ENCODE results near the gene UBASH3A. TPM values are rescaled to one million over a fixed set of nuclear protein-coding genes. Genes with fewer than 3 reads are reported as not detected.

Gene UBASH3A
- total RNA-seq, 1 donor from 2014 or later = not detected

- H3K4me3 Mint-ChIP-seq = no peak overlapping the region
- H3K4me1 Mint-ChIP-seq (ENCODE audit: unreplicated experiment) = peaks cover 30% of the 10 kb centered on the region
- peaks cover 9% of the 10 kb centered on the region for H3K27me3 Mint-ChIP-seq
- no peak overlapping the region for H3K27ac Mint-ChIP-seq
- H3K9me3 Mint-ChIP-seq = no peaks in the 10 kb centered on the region
- no peak for TF ChIP-seq CTCF (conservative IDR thresholded peaks at IDR 0.05)
- no peak for DNase-seq (ENCODE audit: extremely low spot score, unreplicated experiment)
- no peaks in the 10 kb centered on the region for H3K36me3 Mint-ChIP-seq
Observed at GRCh38 chr21:42452401-42453223, 48.9 kb downstream of the UBASH3A start.

GRCh38 chr21:42453224-42453985 lies 49.7 kb downstream of the UBASH3A start:
- H3K36me3 Mint-ChIP-seq = no peaks in the 10 kb centered on the region
- H3K4me3 Mint-ChIP-seq = no peak overlapping the region
- DNase-seq (ENCODE audit: extremely low spot score, unreplicated experiment) = no peak
- H3K27ac Mint-ChIP-seq = no peak overlapping the region
- no peaks in the 10 kb centered on the region for H3K9me3 Mint-ChIP-seq
- TF ChIP-seq CTCF (conservative IDR thresholded peaks at IDR 0.05) = no peak
- peaks cover 3% of the 10 kb centered on the region for H3K27me3 Mint-ChIP-seq
- peaks cover 30% of the 10 kb centered on the region for H3K4me1 Mint-ChIP-seq (ENCODE audit: unreplicated experiment)

GRCh38 chr21:42453986-42454570 lies 50.4 kb downstream of the UBASH3A start:
- Mint-ChIP-seq H3K27ac (no peak overlapping the region), H3K9me3 (no peaks in the 10 kb centered on the region), H3K4me1 (ENCODE audit: unreplicated experiment) (peaks cover 30% of the 10 kb centered on the region), H3K27me3 (peaks cover 3% of the 10 kb centered on the region), H3K4me3 (no peak overlapping the region), H3K36me3 (no peaks in the 10 kb centered on the region)
- no peak for TF ChIP-seq CTCF (conservative IDR thresholded peaks at IDR 0.05)
- no peak for DNase-seq (ENCODE audit: extremely low spot score, unreplicated experiment)

DNA sequence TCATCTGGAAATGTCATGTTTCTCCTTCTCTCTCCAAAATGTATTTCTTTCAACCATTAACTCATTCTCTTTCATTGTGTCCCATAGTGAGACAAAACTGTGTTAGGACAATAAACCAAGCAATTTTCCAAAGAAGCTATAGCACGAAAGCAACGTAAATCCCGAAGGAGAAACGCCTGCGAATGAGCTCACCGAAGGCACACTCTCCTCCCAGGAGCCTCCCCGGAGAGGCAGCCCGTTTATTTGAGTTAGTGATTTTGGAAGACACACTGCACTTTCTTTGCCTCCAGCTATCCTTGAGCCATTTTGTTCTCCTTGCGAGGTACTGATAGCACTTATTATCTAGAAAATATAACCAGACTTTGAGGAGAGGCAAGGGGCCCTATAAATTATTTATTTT lies 51.1 kb downstream of the UBASH3A start:
- Mint-ChIP-seq H3K36me3 (no peaks in the 10 kb centered on the region), H3K9me3 (no peaks in the 10 kb centered on the region), H3K4me1 (ENCODE audit: unreplicated experiment) (peaks cover 36% of the 10 kb centered on the region), H3K4me3 (no peak overlapping the region), H3K27ac (no peak overlapping the region), H3K27me3 (peaks cover 3% of the 10 kb centered on the region)
- no peak for TF ChIP-seq CTCF (conservative IDR thresholded peaks at IDR 0.05)
- no peak for DNase-seq (ENCODE audit: extremely low spot score, unreplicated experiment)

- no peaks in the 10 kb centered on the region for H3K9me3 Mint-ChIP-seq
Observed at GRCh38 chr21:42455196-42455595, 51.5 kb downstream of the UBASH3A start.

More at GRCh38 chr21:42455196-42455595, 51.5 kb downstream of the UBASH3A start:
- DNase-seq (ENCODE audit: extremely low spot score, unreplicated experiment) = no peak
- Mint-ChIP-seq H3K27ac (no peak overlapping the region), H3K36me3 (no peaks in the 10 kb centered on the region), H3K4me3 (no peak overlapping the region), H3K4me1 (ENCODE audit: unreplicated experiment) (peaks cover 34% of the 10 kb centered on the region), H3K27me3 (peaks cover 3% of the 10 kb centered on the region)
- no peak for TF ChIP-seq CTCF (conservative IDR thresholded peaks at IDR 0.05)
